RWPE2 (cell line): ENCODE measurements around the gene PPA2.

Source experiments
- ATAC-seq: fragments of 200-7000 bp; cut with Tn5 transposase; 3 replicates; pipeline ENCODE4 v1.9.1; 2021; ENCODE audit warnings: low read depth
- DNase-seq: peaks from one replicate; pipeline ENCODE4 v3.0.0-alpha.2; 2020; ENCODE audit warnings: low spot score
- H3K27ac ChIP-seq: fragments of 450-650 bp; 2 replicates; pipeline ENCODE4 v1.5.1; 2017; ENCODE audit warnings: mild to moderate bottlenecking; ENCODE audit not compliant: poor library complexity, severe bottlenecking
- H3K27me3 ChIP-seq: fragments of 250-450 bp; sonication (Bioruptor Pico); 2 replicates; pipeline ENCODE4 v1.5.1; 2021; ENCODE audit warnings: mild to moderate bottlenecking, moderate library complexity; ENCODE audit not compliant: insufficient read depth, poor library complexity, severe bottlenecking
- H3K36me3 ChIP-seq: fragments of 250-450 bp; sonication (Bioruptor Pico); 2 replicates; pipeline ENCODE4 v1.5.1; 2020; ENCODE audit warnings: low read depth, mild to moderate bottlenecking, moderate library complexity
- H3K4me1 ChIP-seq: fragments of 250-450 bp; sonication (Bioruptor Pico); 2 replicates; pipeline ENCODE4 v1.5.1; 2021; ENCODE audit warnings: mild to moderate bottlenecking, moderate library complexity; ENCODE audit not compliant: insufficient read depth, poor library complexity, severe bottlenecking
- H3K4me3 ChIP-seq: fragments of 250-450 bp; sonication (Bioruptor Pico); 2 replicates; pipeline ENCODE4 v1.5.1; 2021; ENCODE audit warnings: mild to moderate bottlenecking, moderate library complexity; ENCODE audit not compliant: severe bottlenecking
- H3K9me3 ChIP-seq: fragments of 250-450 bp; sonication (Bioruptor Pico); 2 replicates; pipeline ENCODE4 v1.5.1; 2021; ENCODE audit warnings: mild to moderate bottlenecking, moderate library complexity; ENCODE audit not compliant: severe bottlenecking
- CTCF ChIP-seq: fragments of 450-650 bp; IDR thresholded peaks from one replicate; pipeline ENCODE4 v1.5.1; 2017; ENCODE audit warnings: mild to moderate bottlenecking, moderate library complexity; ENCODE audit not compliant: poor library complexity, severe bottlenecking

PPA2 gene

GRCh38 chr4:105430811-105431210 is 43.1 kb downstream of the PPA2 start:
- Histone ChIP-seq H3K27ac (no peak overlapping the region), H3K27me3 (no peaks in the 10 kb centered on the region), H3K4me1 (no peaks in the 10 kb centered on the region), H3K36me3 (peaks cover 71% of the 10 kb centered on the region), H3K9me3 (no peaks in the 10 kb centered on the region), H3K4me3 (no peak overlapping the region)
- DNase-seq (no peak), ATAC-seq (no peak)
- no peak for TF ChIP-seq CTCF

- Histone ChIP-seq H3K4me1 (no peaks in the 10 kb centered on the region), H3K36me3 (peaks cover 66% of the 10 kb centered on the region), H3K27ac (no peak overlapping the region), H3K27me3 (no peaks in the 10 kb centered on the region), H3K4me3 (no peak overlapping the region), H3K9me3 (no peaks in the 10 kb centered on the region)
- DNase-seq = no peak
- ATAC-seq = no peak
- no peak for TF ChIP-seq CTCF
Measured at GRCh38 chr4:105426187-105426897, 47.5 kb downstream of the PPA2 start.

- DNase-seq = no peak
- H3K36me3 ChIP-seq = peaks cover 72% of the 10 kb centered on the region
- no peaks in the 10 kb centered on the region for H3K27me3 ChIP-seq
- no peaks in the 10 kb centered on the region for H3K4me1 ChIP-seq
- H3K27ac ChIP-seq = no peak overlapping the region
- ATAC-seq = no peak
- no peak overlapping the region for H3K4me3 ChIP-seq
- no peak for TF ChIP-seq CTCF
- no peaks in the 10 kb centered on the region for H3K9me3 ChIP-seq
Measured at GRCh38 chr4:105422207-105422920, 51.5 kb downstream of the PPA2 start.

GRCh38 chr4:105417624-105418023 is 56.2 kb downstream of the PPA2 start:
- no peak for TF ChIP-seq CTCF
- Histone ChIP-seq H3K9me3 (no peaks in the 10 kb centered on the region), H3K4me3 (no peak overlapping the region), H3K4me1 (no peaks in the 10 kb centered on the region), H3K27ac (no peak overlapping the region), H3K36me3 (peaks cover 39% of the 10 kb centered on the region), H3K27me3 (no peaks in the 10 kb centered on the region)
- DNase-seq (no peak), ATAC-seq (no peak)

GRCh38 chr4:105415281-105415744 is 58.5 kb downstream of the PPA2 start:
- H3K4me1 ChIP-seq = no peaks in the 10 kb centered on the region
- H3K27ac ChIP-seq = no peak overlapping the region
- ATAC-seq (no peak), DNase-seq (no peak)
- no peaks in the 10 kb centered on the region for H3K9me3 ChIP-seq
- H3K36me3 ChIP-seq = peaks cover 19% of the 10 kb centered on the region
- no peak for TF ChIP-seq CTCF
- no peaks in the 10 kb centered on the region for H3K27me3 ChIP-seq
- no peak overlapping the region for H3K4me3 ChIP-seq
